NT2/D1 (cell line): Measurements from ENCODE around the gene YBX3.

Experiments
- SUZ12 ChIP-seq: IDR thresholded peaks from 2 replicates; pipeline ENCODE4 v1.6.1; 2011; ENCODE audit not compliant: insufficient read length, insufficient read depth; ENCODE audit errors: extremely low read depth
- YY1 ChIP-seq: IDR thresholded peaks from 2 replicates; pipeline ENCODE4 v1.6.1; 2011; ENCODE audit not compliant: insufficient read length, insufficient read depth
- ZNF274 ChIP-seq: IDR thresholded peaks from 2 replicates; pipeline ENCODE4 v1.6.1; 2011; ENCODE audit warnings: mild to moderate bottlenecking, low read depth, low read length

DNA sequence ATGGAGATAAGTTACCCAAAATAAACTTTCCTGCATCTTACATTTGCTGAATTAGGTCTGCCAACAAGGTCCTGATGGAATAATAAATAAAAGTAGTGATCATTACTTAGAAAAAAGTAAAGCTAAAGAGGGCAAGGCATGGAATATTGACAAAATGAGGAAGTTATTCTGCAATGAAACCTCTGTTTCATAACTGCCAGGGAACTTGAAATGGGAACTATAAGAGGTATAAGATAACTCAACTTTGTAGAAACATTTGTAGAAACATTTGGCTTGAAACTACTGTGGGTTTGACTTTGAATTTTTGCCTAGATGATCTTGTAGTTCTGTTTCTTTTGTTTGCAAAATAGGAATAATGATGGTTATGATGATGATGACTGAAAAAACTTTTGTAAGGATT is 18.7 kb upstream of the YBX3 start:
- TF ChIP-seq SUZ12 (no peak), ZNF274 (no peak), YY1 (no peak)
